Measurements from ENCODE around the gene DOP1B.
A peak's percentile ranks its signal among the peaks of the same experiment; 100 is the strongest.
"Not testable (repeated sequence)": the region's sequence is repeated elsewhere in the genome, so short reads cannot be mapped to it uniquely, and the experiment has no call there.

The DOP1B gene

GRCh38 chr21:36156815-36157670, at the start of gene DOP1B:
TSS of gene DOP1B (plus strand) at chr21:36156824. CDS start at chr21:36164734, 7,910 bp downstream.
- peak; percentile 29 for DNase-seq (ENCODE audit: low spot score)

- DNase-seq (ENCODE audit: low spot score): no peak
These were observed 46.8 kb upstream of the DOP1B start for GRCh38 chr21:36109868-36110267.

GRCh38 chr21:36111238-36111637, 45.4 kb upstream of the DOP1B start:
- no peak for DNase-seq (ENCODE audit: low spot score)

- no peak for DNase-seq (ENCODE audit: low spot score)
These were observed 42.8 kb upstream of the DOP1B start for GRCh38 chr21:36113647-36114428.

- no peak for DNase-seq (ENCODE audit: low spot score)
These were observed 41.4 kb upstream of the DOP1B start for GRCh38 chr21:36115138-36115730.

- DNase-seq (ENCODE audit: low spot score): no peak
These were observed 39.3 kb upstream of the DOP1B start for GRCh38 chr21:36117286-36117741.

GRCh38 chr21:36120304-36120888, 36.2 kb upstream of the DOP1B start:
- peak; percentile 59 for DNase-seq (ENCODE audit: low spot score)

GRCh38 chr21:36122977-36123376, 33.6 kb upstream of the DOP1B start:
- no peak for DNase-seq (ENCODE audit: low spot score)

GRCh38 chr21:36124395-36124794, 32.2 kb upstream of the DOP1B start:
- no peak for DNase-seq (ENCODE audit: low spot score)

GRCh38 chr21:36125512-36126207, 31.0 kb upstream of the DOP1B start:
- peak; percentile 60 for DNase-seq (ENCODE audit: low spot score)

GRCh38 chr21:36126208-36126565, 30.4 kb upstream of the DOP1B start:
- DNase-seq (ENCODE audit: low spot score): no peak

- DNase-seq (ENCODE audit: low spot score): no peak
These were observed 30.0 kb upstream of the DOP1B start for GRCh38 chr21:36126621-36127110.

GRCh38 chr21:36127250-36127904, 29.2 kb upstream of the DOP1B start:
- no peak for DNase-seq (ENCODE audit: low spot score)

- no peak for DNase-seq (ENCODE audit: low spot score)
These were observed 28.6 kb upstream of the DOP1B start for GRCh38 chr21:36127977-36128376.

- DNase-seq (ENCODE audit: low spot score): no peak
These were observed 27.4 kb upstream of the DOP1B start for GRCh38 chr21:36129219-36129618.

GRCh38 chr21:36130414-36130762, 26.2 kb upstream of the DOP1B start:
- not testable (repeated sequence) for DNase-seq (ENCODE audit: low spot score)

GRCh38 chr21:36130839-36131238, 25.8 kb upstream of the DOP1B start:
- not testable (repeated sequence) for DNase-seq (ENCODE audit: low spot score)

GRCh38 chr21:36132696-36133095, 23.9 kb upstream of the DOP1B start:
- DNase-seq (ENCODE audit: low spot score): no peak

- peak; percentile 81 for DNase-seq (ENCODE audit: low spot score)
These were observed 21.7 kb upstream of the DOP1B start, which contains the start of gene CBR3 for GRCh38 chr21:36134803-36135390. TSS of gene CBR3 (plus strand) at chr21:36135079. CDS start at chr21:36135193, 114 bp downstream.

GRCh38 chr21:36135391-36136102, 21.1 kb upstream of the DOP1B start:
- peak; percentile 90 for DNase-seq (ENCODE audit: low spot score)
